H1 (cell line): ENCODE measurements around the gene AIPL1. TPM values are rescaled to one million over a fixed set of nuclear protein-coding genes. Genes with fewer than 3 reads are reported as not detected.
A peak's percentile ranks its signal among the peaks of the same experiment; 100 is the strongest.

Experiments used
- CTCF ChIA-PET: fragments of 300-600 bp; sonication (Branson Sonifier 250); formaldehyde crosslinking; loops from one replicate; lab custom pipeline; 2021; ENCODE audit not compliant: partially characterized antibody; lab: Charles Lee
- POLR2A ChIA-PET: fragments of 300-600 bp; sonication (Branson Sonifier 250); formaldehyde crosslinking; loops from one replicate; lab custom pipeline; 2021; ENCODE audit warnings: inconsistent platforms; ENCODE audit not compliant: partially characterized antibody; lab: Charles Lee
- DNase-seq, 2 experiments: peaks; one replicate each; pipeline versions ENCODE4 v3.0.0 to v3.0.0-alpha.2; 2010 to 2022; ENCODE audit warnings: low spot score in 2 of 2, low read depth in 1 of 2, mixed read lengths in 1 of 2
- FAIRE-seq: peaks from 2 replicates; lab custom pipeline; 2011; peaks lifted over from hg19 to GRCh38; lab: Jason Lieb, UNC
- H2AFZ ChIP-seq: 2 replicates; pipeline ENCODE4 v1.8.1; 2012; ENCODE audit warnings: low read length, inconsistent platforms
- H2AK5ac ChIP-seq: 2 replicates; pipeline ENCODE4 v1.6.1; 2013; ENCODE audit warnings: low read depth, low read length
- H2BK120ac ChIP-seq: replicated peaks from 2 replicates; pipeline ENCODE3; 2013; ENCODE audit warnings: low read depth, low read length, inconsistent platforms
- H2BK12ac ChIP-seq: 2 replicates; pipeline ENCODE4 v1.6.1; 2013; ENCODE audit warnings: low read depth, low read length
- H2BK15ac ChIP-seq: 2 replicates; pipeline ENCODE4 v1.6.1; 2013; ENCODE audit warnings: low read length
- H2BK20ac ChIP-seq: 2 replicates; pipeline ENCODE4 v1.6.1; 2013; ENCODE audit warnings: low read length
- H2BK5ac ChIP-seq: 2 replicates; pipeline ENCODE4 v1.6.1; 2013; ENCODE audit warnings: low read depth, low read length
- H3K14ac ChIP-seq: 2 replicates; pipeline ENCODE4 v1.6.1; 2013; ENCODE audit warnings: inconsistent platforms; ENCODE audit not compliant: insufficient read length
- H3K18ac ChIP-seq: 2 replicates; pipeline ENCODE4 v1.6.1; 2013; ENCODE audit warnings: low read length; ENCODE audit errors: extremely low read depth
- H3K23ac ChIP-seq: 2 replicates; pipeline ENCODE4 v1.6.1; 2013; ENCODE audit warnings: inconsistent platforms; ENCODE audit not compliant: insufficient read length
- H3K23me2 ChIP-seq: 2 replicates; pipeline ENCODE4 v1.6.1; 2013; ENCODE audit warnings: low read depth, low read length
- H3K27ac ChIP-seq: 2 replicates; pipeline ENCODE4 v1.6.1; 2011; ENCODE audit warnings: low read depth, low read length, inconsistent platforms
- H3K27me3 ChIP-seq, 4 experiments: replicated peaks in 1 of 4; 1 replicate in 1 of 4; 2 replicates in 3 of 4; pipeline versions ENCODE4 v1.6.1 to v1.8.1; 2011 to 2013; ENCODE audit warnings: low read length in 3 of 4, mild to moderate bottlenecking in 3 of 4, inconsistent platforms in 2 of 4, mixed read lengths in 2 of 4, moderate library complexity in 1 of 4; ENCODE audit not compliant: control insufficient read depth in 3 of 4, insufficient read depth in 3 of 4; ENCODE audit errors: extremely low read depth in 1 of 4
- H3K36me3 ChIP-seq, 4 experiments: 2 replicates each; pipeline versions ENCODE4 v1.6.1 to v1.8.1; 2011 to 2013; ENCODE audit warnings: mild to moderate bottlenecking in 4 of 4, low read length in 3 of 4, moderate library complexity in 2 of 4, control low read depth in 1 of 4, inconsistent platforms in 1 of 4; ENCODE audit not compliant: insufficient read depth in 4 of 4, control insufficient read depth in 2 of 4
- H3K4ac ChIP-seq: replicated peaks from 2 replicates; pipeline ENCODE3; 2013; ENCODE audit warnings: low read length, low read depth, mixed read lengths, inconsistent platforms; ENCODE audit not compliant: insufficient read length
- H3K4me1 ChIP-seq, 4 experiments: replicated peaks in 1 of 4; 1 replicate in 1 of 4; 2 replicates in 3 of 4; pipeline versions ENCODE4 v1.6.1 to v1.8.1; 2011 to 2013; ENCODE audit warnings: low read length in 3 of 4, inconsistent platforms in 2 of 4, mixed read lengths in 1 of 4; ENCODE audit not compliant: insufficient read depth in 4 of 4, control insufficient read depth in 3 of 4
- H3K4me2 ChIP-seq, 2 experiments: 2 replicates each; pipeline versions ENCODE4 v1.6.1 to v1.8.1; 2011 to 2013; ENCODE audit warnings: low read depth in 2 of 2, low read length in 2 of 2, control low read depth in 1 of 2, inconsistent platforms in 1 of 2, mild to moderate bottlenecking in 1 of 2; ENCODE audit not compliant: insufficient read depth in 1 of 2
- H3K4me3 ChIP-seq, 4 experiments: fragments of 200-600, 300-600 bp in 1 of 4; sonication (generic), shearing (Covaris generic), sonication (Bioruptor Twin) in 1 of 4; 2 replicates each; pipeline versions ENCODE4 v1.5.1 to v1.8.1; 2011 to 2016; ENCODE audit warnings: low read length in 4 of 4, low read depth in 3 of 4, control low read depth in 2 of 4, inconsistent platforms in 2 of 4, mild to moderate bottlenecking in 2 of 4, mixed read lengths in 1 of 4, moderate library complexity in 1 of 4; ENCODE audit not compliant: insufficient read depth in 2 of 4; ENCODE audit errors: extremely low read depth in 1 of 4
- H3K56ac ChIP-seq: replicated peaks from 2 replicates; pipeline ENCODE3; 2013; ENCODE audit warnings: low read depth, mild to moderate bottlenecking, mixed read lengths, low read length, inconsistent platforms; ENCODE audit not compliant: insufficient read length
- H3K79me1 ChIP-seq: 2 replicates; pipeline ENCODE4 v1.6.1; 2013; ENCODE audit warnings: low read depth, low read length, control low read depth
- H3K79me2 ChIP-seq, 2 experiments: 2 replicates each; pipeline versions ENCODE4 v1.6.1 to v1.8.1; 2012 to 2013; ENCODE audit warnings: low read length in 2 of 2, mild to moderate bottlenecking in 2 of 2, inconsistent platforms in 1 of 2; ENCODE audit not compliant: insufficient read depth in 2 of 2, control insufficient read depth in 1 of 2
- H3K9ac ChIP-seq, 4 experiments: replicated peaks in 1 of 4; 1 replicate in 1 of 4; 2 replicates in 3 of 4; pipeline versions ENCODE4 v1.6.1 to v1.8.1; 2011 to 2013; ENCODE audit warnings: low read depth in 3 of 4, low read length in 3 of 4, control low read depth in 2 of 4, mild to moderate bottlenecking in 2 of 4, moderate library complexity in 2 of 4, inconsistent platforms in 1 of 4; ENCODE audit errors: extremely low read depth in 1 of 4
- H3K9me3 ChIP-seq, 2 experiments: 2 replicates each; pipeline versions ENCODE4 v1.6.1 to v1.8.1; 2012 to 2013; ENCODE audit warnings: mild to moderate bottlenecking in 2 of 2, moderate library complexity in 2 of 2, control low read depth in 1 of 2, inconsistent platforms in 1 of 2, low read depth in 1 of 2, low read length in 1 of 2, mixed read lengths in 1 of 2; ENCODE audit not compliant: insufficient read depth in 2 of 2
- H4K20me1 ChIP-seq, 2 experiments: replicated peaks in 1 of 2; 2 replicates each; pipeline versions ENCODE3 to v1.8.1; 2011 to 2013; ENCODE audit warnings: inconsistent platforms in 2 of 2, low read length in 2 of 2, mild to moderate bottlenecking in 1 of 2; ENCODE audit not compliant: insufficient read depth in 2 of 2, control insufficient read depth in 1 of 2
- H4K5ac ChIP-seq: 2 replicates; pipeline ENCODE4 v1.6.1; 2013; ENCODE audit warnings: low read length, low read depth, mixed read lengths, inconsistent platforms; ENCODE audit not compliant: insufficient read length
- H4K8ac ChIP-seq: 2 replicates; pipeline ENCODE4 v1.8.0; 2013; ENCODE audit warnings: mild to moderate bottlenecking, moderate library complexity, low read length, inconsistent platforms; ENCODE audit not compliant: insufficient read depth; ENCODE audit errors: extremely low read depth
- H4K91ac ChIP-seq: replicated peaks from 2 replicates; pipeline ENCODE3; 2013; ENCODE audit warnings: low read length, mixed read lengths, inconsistent platforms; ENCODE audit not compliant: insufficient read length
- POLR2A ChIP-seq, 2 experiments: IDR thresholded peaks; 1 replicate in 1 of 2; 2 replicates in 1 of 2; pipeline ENCODE4 v1.6.1; 2011; ENCODE audit warnings: low read depth in 2 of 2, low read length in 2 of 2, mild to moderate bottlenecking in 2 of 2; ENCODE audit errors: control extremely low read depth in 1 of 2
- WGBS, 2 experiments: shearing (Covaris generic) in 1 of 2; methylation state at CpG; one replicate each; pipeline versions ENCODE4 v1.1.6 to v1.1.7; 2013 to 2015; ENCODE audit warnings: low lambda C conversion rate in 2 of 2, mixed read lengths in 2 of 2, inconsistent platforms in 1 of 2, low coverage in 1 of 2, missing lambda C conversion rate in 1 of 2; ENCODE audit not compliant: insufficient replicate concordance in 2 of 2, insufficient coverage in 1 of 2, insufficient read length in 1 of 2; ENCODE audit errors: extremely low coverage in 1 of 2, missing lambda C conversion rate in 1 of 2; 5-methylcytosine and 5-hydroxymethylcytosine counted together
- polyA plus RNA-seq, 7 experiments: library from polyadenylated mRNA; depleted of rRNA in 3 of 7; stranded (reverse) in 5 of 7; unstranded in 2 of 7; fragments of >200 nt in 5 of 7; fragments of 200-250 nt in 2 of 7; gene quantifications; 1 replicate in 5 of 7; 2 replicates in 1 of 7; 4 replicates in 1 of 7; pipeline versions ENCODE4 v1.2.1 to v1.2.3, GENCODE V29; 2011 to 2013; ENCODE audit warnings: missing spikeins in 2 of 7, mixed read lengths in 2 of 7
- total RNA-seq: library from RNA; stranded (reverse); fragmentation: NEBNext Ultra II Directional; extraction: Animal tissue kit (Norgen Biotek cat#: 25700); gene quantifications from 2 replicates; pipeline ENCODE4 v1.2.1, GENCODE V29; 2021
- TF ChIP-seq, protein P1 (sequence below), 3 experiments: IDR thresholded peaks; 1 replicate in 2 of 3; 2 replicates in 1 of 3; pipeline versions ENCODE4 v1.5.1 to v1.6.1; 2011; ENCODE audit warnings: low read length in 3 of 3, mild to moderate bottlenecking in 3 of 3, inconsistent platforms in 2 of 3, low read depth in 1 of 3, moderate library complexity in 1 of 3; ENCODE audit not compliant: insufficient read depth in 1 of 3; ENCODE audit errors: control extremely low read depth in 1 of 3

AIPL1 gene
- total and polyA plus RNA-seq, 2 of the 8 experiments (the other 6 are each of a cell fraction or from before 2014, with no cell fraction given), result 0.56 to 0.71 TPM

- Histone ChIP-seq H3K9me3 (no peaks in the 10 kb centered on the region), H3K79me1 (no peaks in the 10 kb centered on the region), H4K5ac (no peak overlapping the region), H3K4ac (no peak overlapping the region), H2BK15ac (no peak overlapping the region), H3K27me3 (no peaks in the 10 kb centered on the region), H2AFZ (no peak overlapping the region), H3K14ac (no peak overlapping the region), H3K18ac (no peak overlapping the region), H4K91ac (no peak overlapping the region), H2BK12ac (no peak overlapping the region), H3K56ac (no peak overlapping the region), H3K9ac (no peak overlapping the region), H3K79me2 (no peaks in the 10 kb centered on the region), H4K8ac (no peak overlapping the region), H3K23me2 (no peaks in the 10 kb centered on the region), H2BK5ac (no peak overlapping the region), H3K4me3 (no peak overlapping the region), H4K20me1 (no peaks in the 10 kb centered on the region)
- CTCF ChIA-PET, result interaction anchor here (0.9 to 1.5 kb wide), 3 partner anchors 25 to 58 kb away, joined by 3 to 4 read pairs (median 3); no protein-coding TSS in a partner anchor
- DNase-seq, result peak in 1 of 2 experiments; percentile 43
- no peak for TF ChIP-seq POLR2A (IDR thresholded peaks at IDR 0.05; ENCODE audit: control extremely low read depth in 1 of 2, low read depth in 2 of 2, low read length in 2 of 2)
- TF ChIP-seq, protein P1, sequence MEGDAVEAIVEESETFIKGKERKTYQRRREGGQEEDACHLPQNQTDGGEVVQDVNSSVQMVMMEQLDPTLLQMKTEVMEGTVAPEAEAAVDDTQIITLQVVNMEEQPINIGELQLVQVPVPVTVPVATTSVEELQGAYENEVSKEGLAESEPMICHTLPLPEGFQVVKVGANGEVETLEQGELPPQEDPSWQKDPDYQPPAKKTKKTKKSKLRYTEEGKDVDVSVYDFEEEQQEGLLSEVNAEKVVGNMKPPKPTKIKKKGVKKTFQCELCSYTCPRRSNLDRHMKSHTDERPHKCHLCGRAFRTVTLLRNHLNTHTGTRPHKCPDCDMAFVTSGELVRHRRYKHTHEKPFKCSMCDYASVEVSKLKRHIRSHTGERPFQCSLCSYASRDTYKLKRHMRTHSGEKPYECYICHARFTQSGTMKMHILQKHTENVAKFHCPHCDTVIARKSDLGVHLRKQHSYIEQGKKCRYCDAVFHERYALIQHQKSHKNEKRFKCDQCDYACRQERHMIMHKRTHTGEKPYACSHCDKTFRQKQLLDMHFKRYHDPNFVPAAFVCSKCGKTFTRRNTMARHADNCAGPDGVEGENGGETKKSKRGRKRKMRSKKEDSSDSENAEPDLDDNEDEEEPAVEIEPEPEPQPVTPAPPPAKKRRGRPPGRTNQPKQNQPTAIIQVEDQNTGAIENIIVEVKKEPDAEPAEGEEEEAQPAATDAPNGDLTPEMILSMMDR (IDR thresholded peaks at IDR 0.05; ENCODE audit: control extremely low read depth in 1 of 3, insufficient read depth in 1 of 3, low read depth in 1 of 3, low read length in 3 of 3), result peak in 2 of 3 experiments; percentile 8 to 18; a peak in 2 of 4 replicates
- TF ChIP-seq, all 59 proteins: peak for 1
- H2AK5ac ChIP-seq, result no peak overlapping the region
- FAIRE-seq, result no peak
- no peak overlapping the region for H2BK120ac ChIP-seq
- no peaks in the 10 kb centered on the region for H3K4me1 ChIP-seq
- 85% methylated on average over 9 of the region's 9 CpGs; no CpG with 5 or more reads in 1 of the 2 experiments for WGBS, 2 experiments
- H3K27ac ChIP-seq, result no peak overlapping the region
- no peak overlapping the region for H2BK20ac ChIP-seq
- no peak overlapping the region for H3K23ac ChIP-seq
- POLR2A ChIA-PET, result no interaction called here
- no peak overlapping the region for H3K4me2 ChIP-seq
- no peaks in the 10 kb centered on the region for H3K36me3 ChIP-seq
These were observed 48.8 kb downstream of the AIPL1 start for GRCh38 chr17:6386041-6386630.
